HG03066 (cell line): ENCODE results near the gene HTR6.

Source experiments
- ATAC-seq: cut with Tn5 transposase; IDR thresholded peaks from one replicate; pipeline ENCODE4 v1.9.1; 2021; ENCODE audit warnings: low read depth; ENCODE audit not compliant: unreplicated experiment

The HTR6 gene

GRCh38 chr1:19655718-19656080 lies 9.0 kb upstream of the HTR6 start:
- ATAC-seq = no peak

DNA sequence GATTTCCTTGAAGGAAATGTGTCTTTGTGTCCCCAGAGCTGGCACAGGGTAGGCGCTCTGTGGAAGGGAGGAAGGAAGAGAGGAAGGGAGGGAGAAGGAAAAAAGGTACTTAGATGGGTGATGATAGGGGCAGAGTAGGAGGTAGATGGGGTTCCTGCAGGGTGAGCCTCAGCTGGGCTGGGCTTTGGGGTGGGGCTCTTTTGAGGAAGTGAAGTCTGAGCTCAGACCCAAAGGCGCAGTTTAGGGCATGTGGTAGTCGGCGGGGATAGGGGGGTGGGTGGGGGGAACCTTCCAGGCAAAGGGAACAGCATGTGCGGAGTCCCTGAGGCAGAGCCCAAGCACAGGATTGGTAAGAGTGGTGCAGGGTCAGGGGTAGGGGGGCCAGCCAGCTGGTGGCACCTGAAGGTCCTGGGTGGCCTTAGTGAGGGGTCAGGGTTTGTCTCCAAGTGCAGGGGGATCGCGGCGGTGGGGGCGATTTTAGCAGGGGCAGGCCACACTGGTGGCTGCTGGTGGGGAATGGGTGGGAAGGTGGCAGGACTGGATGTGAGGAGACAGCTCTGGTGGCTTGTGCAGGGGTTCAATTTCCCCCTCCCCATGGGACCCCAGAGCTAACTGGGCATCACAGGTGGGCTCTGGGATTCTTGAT lies 8.4 kb upstream of the HTR6 start:
- no peak for ATAC-seq

DNA sequence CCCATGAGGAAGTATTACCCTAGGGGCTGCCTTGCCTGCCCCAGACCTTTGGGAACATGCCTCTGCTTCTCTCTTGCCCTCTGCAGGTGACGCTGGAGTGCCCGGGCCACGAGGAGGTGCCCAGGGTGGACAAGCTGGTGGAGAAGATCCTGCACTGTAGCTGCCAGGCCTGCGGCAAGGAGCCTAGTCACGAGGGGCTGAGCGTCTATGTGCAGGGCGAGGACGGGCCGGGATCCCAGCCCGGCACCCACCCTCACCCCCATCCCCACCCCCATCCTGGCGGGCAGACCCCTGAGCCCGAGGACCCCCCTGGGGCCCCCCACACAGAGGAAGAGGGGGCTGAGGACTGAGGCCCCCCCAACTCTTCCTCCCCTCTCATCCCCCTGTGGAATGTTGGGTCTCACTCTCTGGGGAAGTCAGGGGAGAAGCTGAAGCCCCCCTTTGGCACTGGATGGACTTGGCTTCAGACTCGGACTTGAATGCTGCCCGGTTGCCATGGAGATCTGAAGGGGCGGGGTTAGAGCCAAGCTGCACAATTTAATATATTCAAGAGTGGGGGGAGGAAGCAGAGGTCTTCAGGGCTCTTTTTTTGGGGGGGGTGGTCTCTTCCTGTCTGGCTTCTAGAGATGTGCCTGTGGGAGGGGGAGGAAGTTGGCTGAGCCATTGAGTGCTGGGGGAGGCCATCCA lies 7.8 kb upstream of the HTR6 start:
- no peak for ATAC-seq

DNA sequence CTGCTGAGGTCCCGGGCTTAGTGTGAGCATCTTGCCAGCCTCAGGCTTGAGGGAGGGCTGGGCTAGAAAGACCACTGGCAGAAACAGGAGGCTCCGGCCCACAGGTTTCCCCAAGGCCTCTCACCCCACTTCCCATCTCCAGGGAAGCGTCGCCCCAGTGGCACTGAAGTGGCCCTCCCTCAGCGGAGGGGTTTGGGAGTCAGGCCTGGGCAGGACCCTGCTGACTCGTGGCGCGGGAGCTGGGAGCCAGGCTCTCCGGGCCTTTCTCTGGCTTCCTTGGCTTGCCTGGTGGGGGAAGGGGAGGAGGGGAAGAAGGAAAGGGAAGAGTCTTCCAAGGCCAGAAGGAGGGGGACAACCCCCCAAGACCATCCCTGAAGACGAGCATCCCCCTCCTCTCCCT lies 7.2 kb upstream of the HTR6 start:
- no peak for ATAC-seq

GRCh38 chr1:19658186-19658585 lies 6.5 kb upstream of the HTR6 start:
- ATAC-seq = no peak

DNA sequence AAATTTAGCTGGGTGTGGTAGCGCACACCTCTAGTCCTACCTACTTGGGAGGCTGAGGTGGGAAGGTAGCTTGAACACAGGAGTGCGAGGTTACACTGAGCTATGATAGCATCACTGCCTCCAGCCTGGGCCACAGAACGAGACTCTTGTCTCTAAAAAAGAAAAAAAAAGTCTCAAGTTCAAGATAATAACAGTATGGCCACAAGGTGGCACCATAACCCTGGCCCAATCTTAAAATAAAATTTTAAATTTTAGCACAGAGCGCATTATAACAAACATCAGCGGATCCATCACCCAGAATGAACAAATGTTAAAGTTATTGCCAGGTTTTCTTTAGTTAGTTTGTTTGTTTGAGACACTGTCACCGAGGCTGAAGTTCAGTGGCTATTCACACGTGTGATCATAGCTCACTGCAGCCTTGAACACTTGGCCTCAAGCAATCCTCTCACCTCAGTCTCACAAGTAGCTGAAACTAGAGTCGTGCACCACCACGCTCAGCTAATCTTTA lies 2.9 kb upstream of the HTR6 start:
- no peak for ATAC-seq

DNA sequence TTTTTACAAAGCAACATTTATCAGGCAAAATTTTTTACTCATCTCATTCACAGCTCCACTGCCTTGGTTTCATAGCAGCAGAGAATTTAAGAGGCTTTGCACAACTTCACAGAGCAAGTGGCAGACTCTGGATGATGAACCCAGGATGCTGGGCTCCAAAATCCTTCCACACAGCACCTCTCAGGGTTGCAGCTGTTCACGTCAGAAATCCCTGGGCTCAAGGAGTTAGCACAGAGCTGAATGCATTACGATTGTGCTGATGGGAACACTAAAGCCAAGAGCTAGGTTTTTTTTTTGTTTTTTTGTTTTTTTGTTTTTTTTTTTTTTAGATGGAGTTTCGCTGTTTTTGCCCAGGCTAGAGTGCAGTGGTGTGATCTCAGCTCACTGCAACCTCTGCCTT lies 2.4 kb upstream of the HTR6 start:
- no peak for ATAC-seq

DNA sequence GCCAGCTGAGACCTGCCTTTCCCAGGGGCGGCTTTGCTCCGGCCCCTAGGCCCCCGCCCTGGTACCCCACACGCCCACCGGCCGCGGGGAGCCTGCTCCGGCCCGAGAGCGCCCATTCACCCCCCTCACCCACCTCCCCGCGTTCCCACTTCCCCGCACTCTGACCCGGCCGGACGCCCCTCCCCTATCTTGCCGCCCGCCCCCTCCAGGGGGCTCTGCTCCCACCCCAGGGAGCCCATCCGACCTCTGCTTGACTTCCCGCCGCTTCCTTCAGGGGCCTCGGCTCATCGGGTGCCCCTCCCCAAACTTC lies 466 bp downstream of the HTR6 start:
- ATAC-seq = no peak

DNA sequence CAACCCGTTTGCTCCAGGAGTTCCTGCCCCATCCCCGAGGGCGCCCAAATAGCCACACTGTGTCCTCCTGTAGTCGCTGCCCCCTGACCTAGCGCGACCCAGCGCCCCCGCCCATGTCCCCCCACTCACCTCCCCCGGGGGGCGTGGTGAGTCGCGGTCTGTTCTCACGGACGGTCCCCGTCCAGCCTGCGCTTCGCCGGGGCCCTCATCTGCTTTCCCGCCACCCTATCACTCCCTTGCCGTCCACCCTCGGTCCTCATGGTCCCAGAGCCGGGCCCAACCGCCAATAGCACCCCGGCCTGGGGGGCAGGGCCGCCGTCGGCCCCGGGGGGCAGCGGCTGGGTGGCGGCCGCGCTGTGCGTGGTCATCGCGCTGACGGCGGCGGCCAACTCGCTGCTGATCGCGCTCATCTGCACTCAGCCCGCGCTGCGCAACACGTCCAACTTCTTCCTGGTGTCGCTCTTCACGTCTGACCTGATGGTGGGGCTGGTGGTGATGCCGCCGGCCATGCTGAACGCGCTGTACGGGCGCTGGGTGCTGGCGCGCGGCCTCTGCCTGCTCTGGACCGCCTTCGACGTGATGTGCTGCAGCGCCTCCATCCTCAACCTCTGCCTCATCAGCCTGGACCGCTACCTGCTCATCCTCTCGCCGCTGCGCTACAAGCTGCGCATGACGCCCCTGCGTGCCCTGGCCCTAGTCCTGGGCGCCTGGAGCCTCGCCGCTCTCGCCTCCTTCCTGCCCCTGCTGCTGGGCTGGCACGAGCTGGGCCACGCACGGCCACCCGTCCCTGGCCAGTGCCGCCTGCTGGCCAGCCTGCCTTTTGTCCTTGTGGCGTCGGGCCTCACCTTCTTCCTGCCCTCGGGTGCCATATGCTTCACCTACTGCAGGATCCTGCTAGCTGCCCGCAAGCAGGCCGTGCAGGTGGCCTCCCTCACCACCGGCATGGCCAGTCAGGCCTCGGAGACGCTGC lies 1.1 kb downstream of the HTR6 start:
- no peak for ATAC-seq

DNA sequence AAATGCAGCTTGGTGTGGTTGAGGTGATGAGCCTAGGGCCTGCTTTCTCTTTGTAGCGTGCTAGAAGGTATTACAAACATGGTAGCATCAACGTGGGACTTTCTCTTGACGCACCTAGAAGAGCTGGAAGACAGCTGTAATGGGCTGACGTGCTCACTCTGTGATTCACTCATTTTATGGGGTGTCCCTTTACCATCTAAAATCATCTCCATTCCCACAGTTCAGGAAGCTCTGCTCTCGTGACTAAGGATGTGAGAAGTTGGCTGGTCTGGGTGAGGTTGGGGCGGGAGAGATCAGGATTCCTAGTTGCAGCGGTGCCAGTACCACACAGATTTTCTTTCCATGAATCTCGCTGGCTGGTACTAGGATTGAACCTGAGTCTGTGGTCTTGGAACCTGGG lies 4.2 kb downstream of the HTR6 start:
- ATAC-seq = no peak

DNA sequence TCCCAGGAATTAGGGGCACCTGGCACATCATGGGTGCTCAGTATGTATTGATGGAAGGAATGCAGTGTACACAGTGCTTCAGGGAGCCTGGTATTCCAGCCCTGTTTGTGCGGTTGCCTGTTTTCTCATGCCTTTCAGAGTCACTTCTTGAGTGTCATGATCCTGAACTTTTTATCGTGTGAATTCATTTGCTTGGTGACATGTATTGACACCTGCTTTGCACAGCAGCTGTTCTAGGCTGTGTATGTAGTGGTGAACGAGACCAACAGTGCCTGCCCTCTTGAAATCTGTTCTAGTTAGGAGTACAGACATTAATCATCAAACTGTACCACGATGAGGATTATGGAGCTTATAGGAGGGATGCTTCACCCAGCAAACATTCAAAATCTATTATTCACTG lies 6.1 kb downstream of the HTR6 start:
- ATAC-seq = no peak

DNA sequence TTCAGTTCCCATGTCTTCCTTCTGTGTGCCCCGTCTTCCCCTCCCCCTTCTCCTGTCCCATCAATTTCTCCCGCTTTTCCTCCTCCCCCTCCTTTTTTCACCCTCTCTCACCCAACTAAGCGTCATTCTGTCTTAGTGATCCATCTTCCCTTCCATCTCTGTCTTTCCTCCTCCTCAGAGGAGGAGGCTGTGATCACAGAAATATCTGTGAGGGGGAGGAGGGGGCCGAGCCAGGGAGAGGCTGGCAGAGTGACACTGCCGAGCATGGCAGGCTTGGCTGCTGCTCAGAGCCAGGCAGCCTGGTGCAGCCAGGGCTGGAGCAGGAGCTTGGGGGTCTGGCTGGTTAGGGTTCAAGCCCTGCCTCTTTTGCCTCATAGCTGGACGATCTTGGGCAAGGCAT lies 7.6 kb downstream of the HTR6 start:
- no peak for ATAC-seq

DNA sequence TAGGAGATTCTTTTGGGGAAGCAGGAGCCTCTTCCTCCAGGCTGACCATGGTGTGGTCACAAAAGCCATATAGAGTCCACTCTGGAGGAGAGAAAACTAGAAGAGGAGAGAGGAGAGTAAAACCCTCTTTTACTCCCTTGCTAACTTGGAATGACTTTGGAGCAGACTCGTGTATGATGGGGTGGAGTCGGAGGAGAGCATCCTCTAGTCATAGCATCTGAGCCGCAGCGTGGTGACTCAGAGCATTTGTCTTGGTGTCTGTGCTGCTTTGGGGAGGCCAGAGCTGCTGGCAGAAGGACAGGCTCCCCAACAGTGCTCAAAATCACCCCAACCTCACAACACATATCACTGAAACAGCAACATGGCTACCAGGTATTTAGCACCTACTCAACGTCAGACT lies 11.1 kb downstream of the HTR6 start:
- ATAC-seq = no peak

DNA sequence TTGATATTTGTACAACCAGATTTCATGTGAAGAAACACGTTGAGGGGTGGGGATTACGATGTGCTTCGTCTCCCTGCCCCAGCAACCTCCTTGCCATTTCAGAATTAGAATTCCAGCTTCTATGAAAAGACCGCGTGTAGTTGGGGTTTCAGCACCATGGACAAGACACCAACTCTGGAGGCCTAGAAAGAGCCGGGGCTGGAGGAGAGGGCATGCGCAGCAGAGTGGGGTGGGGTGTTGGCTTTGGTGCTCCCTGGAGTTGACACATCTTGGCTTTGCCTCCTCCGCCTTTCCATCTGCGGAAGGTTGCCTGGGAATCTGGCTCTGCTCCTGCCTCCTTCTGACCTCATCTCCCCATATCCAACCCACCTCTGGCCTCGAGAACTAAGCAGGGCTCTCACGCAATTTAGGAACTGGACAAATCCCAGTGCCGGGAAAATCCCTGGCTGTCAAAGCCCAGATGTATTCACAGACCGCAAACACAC lies 11.8 kb downstream of the HTR6 start:
- no peak for ATAC-seq

- no peak for ATAC-seq
Measured at GRCh38 chr1:19678493-19678892, 13.8 kb downstream of the HTR6 start.

DNA sequence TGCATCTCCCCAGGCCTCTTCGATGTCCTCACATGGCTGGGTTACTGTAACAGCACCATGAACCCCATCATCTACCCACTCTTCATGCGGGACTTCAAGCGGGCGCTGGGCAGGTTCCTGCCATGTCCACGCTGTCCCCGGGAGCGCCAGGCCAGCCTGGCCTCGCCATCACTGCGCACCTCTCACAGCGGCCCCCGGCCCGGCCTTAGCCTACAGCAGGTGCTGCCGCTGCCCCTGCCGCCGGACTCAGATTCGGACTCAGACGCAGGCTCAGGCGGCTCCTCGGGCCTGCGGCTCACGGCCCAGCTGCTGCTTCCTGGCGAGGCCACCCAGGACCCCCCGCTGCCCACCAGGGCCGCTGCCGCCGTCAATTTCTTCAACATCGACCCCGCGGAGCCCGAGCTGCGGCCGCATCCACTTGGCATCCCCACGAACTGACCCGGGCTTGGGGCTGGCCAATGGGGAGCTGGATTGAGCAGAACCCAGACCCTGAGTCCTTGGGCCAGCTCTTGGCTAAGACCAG lies 14.3 kb downstream of the HTR6 start:
- no peak for ATAC-seq

DNA sequence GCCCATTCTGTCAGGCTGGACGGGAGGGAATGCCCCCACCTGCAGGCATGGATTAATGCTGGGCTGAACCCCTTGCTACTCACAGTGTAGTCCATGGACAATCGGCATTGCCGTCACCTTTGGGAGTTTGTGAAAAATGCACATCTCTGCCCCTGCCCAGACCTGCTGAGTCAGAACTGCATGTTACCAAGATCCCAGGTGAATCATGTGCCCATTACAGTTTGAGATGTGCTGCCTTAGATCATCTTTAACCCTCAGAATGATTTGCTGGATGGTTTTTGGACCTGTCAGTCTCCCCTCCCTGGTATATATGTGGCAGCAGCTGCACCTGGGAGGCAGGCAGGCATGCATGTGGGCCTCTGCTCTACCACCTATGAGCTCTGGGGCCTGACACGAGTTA lies 15.0 kb downstream of the HTR6 start:
- ATAC-seq = no peak

- no peak for ATAC-seq
Measured at GRCh38 chr1:19680644-19681043, 16.0 kb downstream of the HTR6 start.

DNA sequence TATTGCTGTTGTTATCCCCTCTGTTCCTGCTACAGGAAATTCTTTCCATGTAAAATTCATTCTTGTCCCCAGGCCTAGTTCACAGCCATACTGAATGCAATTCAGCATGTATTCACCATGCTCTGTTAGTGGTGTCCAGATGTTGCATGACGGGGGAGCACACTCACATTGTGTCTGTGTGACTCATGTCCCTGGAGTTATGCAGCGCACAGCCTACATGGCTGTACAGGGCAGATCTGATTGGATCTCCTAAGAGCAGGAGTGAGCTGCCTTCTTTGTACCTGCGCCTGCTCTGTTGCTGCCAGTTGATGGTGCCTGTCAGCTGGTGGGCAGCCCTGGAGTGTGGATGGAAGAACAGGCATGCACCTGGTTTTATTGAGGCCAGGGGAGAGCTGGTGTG lies 17.6 kb downstream of the HTR6 start:
- ATAC-seq = no peak

GRCh38 chr1:19682901-19683300 lies 18.2 kb downstream of the HTR6 start:
- ATAC-seq = no peak

DNA sequence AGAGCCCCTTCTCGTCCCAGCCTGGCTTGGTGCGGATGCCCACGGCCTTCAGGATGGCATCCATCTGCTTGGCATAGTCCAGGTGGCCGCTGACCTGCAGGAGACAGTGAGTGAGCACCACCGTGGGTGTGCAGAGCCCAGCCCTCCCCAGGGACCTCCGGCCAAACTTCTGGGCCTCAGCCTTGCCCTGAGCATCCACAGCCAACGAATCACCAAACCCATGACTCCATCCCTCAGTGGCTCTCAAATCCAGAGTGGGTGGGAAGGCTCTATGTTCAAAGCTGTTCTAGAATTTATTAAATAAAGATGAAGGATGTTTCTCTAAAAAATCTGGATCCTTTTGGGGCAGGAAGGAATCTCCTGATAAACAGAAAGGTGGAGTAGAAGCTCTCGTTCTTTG lies 18.7 kb downstream of the HTR6 start:
- no peak for ATAC-seq
